NOMO-1 treated with dmso at 0.1 percent for 144 hours (cell line): ENCODE results near the gene MGARP.
"Not testable (repeated sequence)": the region's sequence is repeated elsewhere in the genome, so short reads cannot be mapped to it uniquely, and the experiment has no call there.

Experiments used
- DNase-seq: peaks from one replicate; lab custom pipeline; 2025; ENCODE audit not compliant: unreplicated experiment; lab: John Stamatoyannopoulos, UW

MGARP gene

DNA sequence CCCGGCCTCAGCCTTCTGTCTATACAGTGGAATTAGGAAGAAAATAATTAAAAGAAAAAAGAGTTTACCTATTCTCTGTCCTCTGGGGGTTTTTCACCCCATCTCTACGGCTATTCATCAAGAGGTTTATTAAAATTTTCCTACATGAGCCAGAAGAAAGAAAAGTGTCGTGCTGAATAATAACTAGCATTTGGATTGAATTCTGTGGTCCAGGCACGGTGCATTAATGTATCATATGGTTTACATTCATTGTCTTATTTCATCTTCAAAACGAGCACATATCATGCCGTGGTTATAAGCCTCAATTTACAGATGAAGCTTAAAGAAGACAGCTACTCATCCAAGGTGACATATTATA, 15.9 kb upstream of the MGARP start:
- no peak for DNase-seq

GRCh38 chr4:139295206-139295941, 15.3 kb upstream of the MGARP start:
- peak; percentile 96 for DNase-seq

DNA sequence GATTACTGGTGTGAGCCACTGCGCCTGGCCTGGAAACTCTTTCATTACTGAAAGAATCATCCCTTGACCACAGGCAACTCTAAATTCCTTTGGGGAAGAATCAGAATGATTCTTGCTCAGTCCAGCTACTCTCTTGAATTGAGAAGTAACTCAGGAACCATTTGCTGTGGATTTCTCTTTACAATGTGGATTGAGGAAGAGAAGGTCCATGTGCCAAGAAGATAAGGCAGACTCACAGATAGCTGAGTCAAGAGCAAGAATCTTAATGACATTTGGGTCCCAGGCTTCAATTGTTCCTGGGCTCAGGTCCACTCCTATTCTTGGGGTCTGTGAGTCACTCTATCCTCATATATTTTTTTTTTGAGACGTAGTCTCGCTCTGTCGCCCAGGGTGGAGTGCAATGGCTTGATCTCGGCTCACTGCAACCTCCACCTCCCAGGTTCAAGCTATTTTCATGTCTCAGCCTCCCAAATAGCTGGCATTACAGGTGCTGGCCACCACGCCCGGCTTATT, 6.2 kb upstream of the MGARP start:
- DNase-seq, result no peak

- no peak for DNase-seq
Measured at GRCh38 chr4:139282721-139283075, 2.7 kb upstream of the MGARP start.

- DNase-seq, result no peak
Measured at GRCh38 chr4:139282065-139282720, 2.2 kb upstream of the MGARP start.

GRCh38 chr4:139278912-139279759, 889 bp downstream of the MGARP start:
- DNase-seq, result no peak

DNA sequence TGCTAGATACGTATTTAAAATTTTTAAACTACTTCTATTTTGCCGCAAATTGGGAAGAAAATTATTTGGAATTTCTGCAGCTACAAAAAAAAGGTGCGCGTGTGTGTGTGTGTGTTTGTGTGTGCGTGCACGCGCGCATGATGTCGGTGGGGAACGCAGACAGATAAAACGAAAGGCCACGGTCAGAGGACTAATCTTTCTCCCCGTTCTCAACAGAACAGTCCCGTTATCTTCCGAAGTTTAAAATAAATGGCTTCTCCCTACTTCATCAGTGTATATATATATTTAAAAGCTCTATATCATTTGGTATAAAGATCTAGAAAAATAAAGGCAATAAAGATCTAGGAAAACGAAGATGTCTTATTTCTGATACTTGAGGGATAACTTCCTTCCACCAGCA, 1.5 kb downstream of the MGARP start:
- no peak for DNase-seq

- no peak for DNase-seq
Measured at GRCh38 chr4:139275281-139275735, 4.7 kb downstream of the MGARP start.

- DNase-seq, result no peak
Measured at GRCh38 chr4:139274790-139275189, 5.2 kb downstream of the MGARP start.

GRCh38 chr4:139273835-139274234, 6.2 kb downstream of the MGARP start:
- DNase-seq, result no peak

DNA sequence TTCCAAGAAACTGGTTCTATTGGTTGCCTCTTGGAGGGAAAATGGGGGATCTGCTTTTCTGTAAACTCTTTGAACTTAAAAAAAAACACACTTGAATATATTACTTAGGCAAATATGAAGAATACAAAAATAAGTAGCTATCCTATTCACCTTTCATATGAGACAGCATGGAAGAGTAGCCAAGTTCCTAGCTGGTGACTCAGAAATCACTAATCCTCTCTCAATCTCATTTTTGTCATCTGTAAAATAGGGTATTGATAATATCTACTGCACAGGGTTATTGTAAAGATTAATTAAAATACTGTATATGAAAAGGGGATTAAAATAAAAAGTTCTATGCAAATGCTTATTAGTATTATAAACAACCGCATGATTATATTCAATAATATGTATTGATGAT, 12.7 kb downstream of the MGARP start:
- DNase-seq, result no peak

- peak; percentile 51 for DNase-seq
Measured at GRCh38 chr4:139266583-139267257, 13.3 kb downstream of the MGARP start.

DNA sequence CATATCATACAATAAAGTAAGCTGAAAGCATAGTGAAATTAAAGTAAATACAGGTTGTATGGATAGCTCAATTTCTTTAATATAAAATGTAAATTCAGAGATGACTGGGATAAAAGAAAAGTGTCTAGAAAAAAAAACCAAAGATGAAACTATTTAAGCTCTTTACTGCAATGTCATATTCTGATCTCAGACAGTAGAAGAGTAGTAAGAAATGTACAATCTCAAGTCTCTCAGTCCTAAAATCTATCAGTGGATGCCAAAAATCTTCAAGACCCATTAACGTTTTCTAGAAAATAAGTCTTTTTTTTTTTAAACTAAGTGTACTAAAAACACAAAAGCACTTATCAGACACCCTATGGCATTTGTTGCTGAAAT, 13.8 kb downstream of the MGARP start:
- no peak for DNase-seq

GRCh38 chr4:139265654-139266053, 14.4 kb downstream of the MGARP start:
- DNase-seq, result no peak

- DNase-seq, result no peak
Measured at GRCh38 chr4:139256349-139256748, 23.7 kb downstream of the MGARP start.

DNA sequence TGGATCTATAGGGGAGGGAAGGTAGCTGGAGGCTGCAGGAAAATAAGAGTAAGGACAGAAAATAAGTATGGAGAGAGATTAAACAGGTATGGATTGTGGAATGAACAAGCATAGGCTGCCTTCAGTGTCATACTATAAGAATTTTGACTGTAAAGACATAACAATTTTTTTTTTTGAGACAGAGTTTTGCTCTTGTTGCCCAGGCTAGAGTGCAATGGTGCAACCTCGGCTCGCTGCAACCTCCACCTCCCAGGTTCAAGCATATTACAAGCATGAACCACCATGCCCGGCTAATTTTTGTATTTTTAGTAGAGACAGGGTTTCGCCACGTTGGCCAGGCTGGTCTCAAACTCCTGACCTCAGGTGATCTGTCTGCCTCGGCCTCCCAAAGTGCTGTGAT, 24.4 kb downstream of the MGARP start:
- not testable (repeated sequence) for DNase-seq

DNA sequence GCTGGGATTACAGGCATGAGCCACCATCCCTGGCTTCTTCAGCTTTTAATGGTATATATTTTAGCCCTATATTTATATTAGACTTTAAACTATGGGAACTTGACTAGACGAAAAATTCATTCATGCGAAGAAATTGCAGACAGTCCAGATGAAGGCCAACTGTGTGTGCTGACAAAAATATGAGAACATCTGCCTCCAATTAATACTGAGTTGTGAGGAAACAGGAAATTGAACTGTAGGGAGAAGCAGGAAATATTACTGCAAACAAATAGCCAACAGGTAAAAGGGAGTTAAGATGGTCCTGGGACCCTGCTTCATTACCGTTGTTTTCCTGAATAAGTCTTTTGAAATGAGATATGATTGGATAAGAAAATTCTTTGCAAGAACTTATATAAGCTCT, 26.3 kb downstream of the MGARP start:
- no peak for DNase-seq

GRCh38 chr4:139253046-139253445, 27.0 kb downstream of the MGARP start:
- DNase-seq, result no peak

DNA sequence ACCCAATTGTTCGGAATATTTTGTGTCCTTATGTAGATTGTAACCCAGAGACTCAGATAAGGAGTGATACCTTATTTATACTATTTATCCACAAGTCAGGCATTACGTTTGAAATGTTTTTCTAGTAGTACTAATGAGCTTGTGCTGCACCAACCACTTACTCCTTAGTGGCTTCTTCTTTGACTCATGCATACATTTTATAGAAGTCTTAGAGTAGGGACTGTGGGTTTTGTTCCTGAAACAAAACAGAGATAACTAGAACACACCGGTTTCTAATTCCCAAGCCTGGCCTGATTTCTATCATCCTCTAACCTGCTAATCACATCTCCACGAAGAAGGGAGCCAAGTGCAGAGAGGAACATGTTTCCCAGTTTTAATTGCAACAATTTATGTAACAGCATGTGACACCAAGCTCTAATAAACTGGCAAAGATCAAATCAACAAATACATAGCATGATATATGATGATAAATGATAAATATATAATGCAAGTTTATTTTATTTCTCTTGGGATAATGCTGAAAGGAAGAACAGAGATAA, 32.3 kb downstream of the MGARP start:
- DNase-seq, result no peak

GRCh38 chr4:139247241-139247640, 32.8 kb downstream of the MGARP start:
- DNase-seq, result no peak

DNA sequence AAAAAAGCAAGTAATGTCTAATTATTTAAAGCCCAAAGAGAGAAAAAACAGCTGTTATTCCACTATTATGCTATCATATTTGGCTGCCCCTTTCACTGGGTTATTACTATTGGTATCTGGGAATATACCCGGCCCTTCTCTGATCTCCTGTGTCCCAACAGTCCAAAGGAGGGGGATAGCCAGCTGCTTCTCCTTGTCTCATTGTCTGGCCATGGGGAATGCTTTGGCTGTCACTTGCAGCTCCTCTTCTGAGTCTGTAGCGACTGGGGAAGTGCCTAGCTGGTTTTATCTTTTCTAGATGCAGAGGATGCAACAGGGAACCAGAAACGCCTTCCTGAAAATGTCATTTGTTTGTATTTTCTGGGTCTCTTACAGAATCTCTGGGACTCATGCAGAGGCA, 33.9 kb downstream of the MGARP start:
- no peak for DNase-seq
